Endodermal cell (in vitro differentiated cells): ENCODE measurements around the gene SYPL1. TPM values are rescaled to one million over a fixed set of nuclear protein-coding genes. Genes with fewer than 3 reads are reported as not detected.

Experiments used
- DNase-seq: peaks from one replicate; pipeline ENCODE4 v3.0.0-alpha.2; 2017
- H3K27ac ChIP-seq: 2 replicates; pipeline ENCODE4 v1.5.1; 2013; ENCODE audit warnings: mild to moderate bottlenecking, low read depth, low read length, moderate library complexity
- H3K27me3 ChIP-seq: 2 replicates; pipeline ENCODE4 v1.6.1; 2013; ENCODE audit warnings: mild to moderate bottlenecking, low read length, moderate library complexity; ENCODE audit not compliant: insufficient read depth, control insufficient read depth, poor library complexity, severe bottlenecking
- H3K36me3 ChIP-seq: 2 replicates; pipeline ENCODE4 v1.7.0; 2013; ENCODE audit warnings: mild to moderate bottlenecking, low read length, moderate library complexity; ENCODE audit not compliant: control insufficient read depth, insufficient read depth
- H3K4me1 ChIP-seq: one replicate; pipeline ENCODE4 v1.7.0; 2013; ENCODE audit warnings: low read length; ENCODE audit not compliant: control insufficient read depth, insufficient read depth
- H3K4me3 ChIP-seq: 2 replicates; pipeline ENCODE4 v1.5.1; 2013; ENCODE audit warnings: mild to moderate bottlenecking, low read length, moderate library complexity
- H3K9ac ChIP-seq: 2 replicates; pipeline ENCODE4 v1.6.1; 2013; ENCODE audit warnings: mild to moderate bottlenecking, low read length, moderate library complexity; ENCODE audit not compliant: poor library complexity, severe bottlenecking; ENCODE audit errors: extremely low read depth
- H3K9me3 ChIP-seq: 2 replicates; pipeline ENCODE4 v1.6.1; 2013; ENCODE audit warnings: mild to moderate bottlenecking, low read length, moderate library complexity; ENCODE audit not compliant: control insufficient read depth
- H3K27ac Mint-ChIP-seq: 2 replicates; pipeline ENCODE4 v1.8.0; 2020; ENCODE audit warnings: mixed read lengths
- H3K27me3 Mint-ChIP-seq: 2 replicates; pipeline ENCODE4 v1.8.0; 2021; ENCODE audit warnings: mild to moderate bottlenecking, mixed read lengths; ENCODE audit not compliant: insufficient read depth
- H3K36me3 Mint-ChIP-seq: 2 replicates; pipeline ENCODE4 v1.8.0; 2020; ENCODE audit warnings: low read depth, mixed read lengths
- H3K4me1 Mint-ChIP-seq: 2 replicates; pipeline ENCODE4 v1.8.0; 2020; ENCODE audit warnings: mixed read lengths
- H3K4me3 Mint-ChIP-seq: 2 replicates; pipeline ENCODE4 v1.8.0; 2020; ENCODE audit warnings: mild to moderate bottlenecking, moderate library complexity, mixed read lengths
- H3K9me3 Mint-ChIP-seq: 2 replicates; pipeline ENCODE4 v1.8.0; 2020; ENCODE audit warnings: mild to moderate bottlenecking, mixed read lengths
- CTCF ChIP-seq: fragments of 200-600 bp; sonication (generic); conservative IDR thresholded peaks from 2 replicates; pipeline ENCODE4 v1.5.0; 2021; ENCODE audit warnings: antibody characterized with exemption, mild to moderate bottlenecking
- WGBS, 2 experiments: methylation state at CpG; one replicate each; pipeline versions ENCODE4 v1.1.5 to v1.1.7; 2013; ENCODE audit warnings: missing lambda C conversion rate in 2 of 2, mixed read lengths in 1 of 2; ENCODE audit not compliant: insufficient coverage in 1 of 2, insufficient read length in 1 of 2; 5-methylcytosine and 5-hydroxymethylcytosine counted together
- total RNA-seq, 2 donors: library from RNA; stranded (reverse); fragmentation: NEBNext Ultra II Directional in 1 of 2; extraction: Animal tissue kit (Norgen Biotek cat#: 25700) in 1 of 2; gene quantifications; 2 replicates in 1 of 2; 3 replicates in 1 of 2; pipeline ENCODE4 v1.2.1, GENCODE V29; 2021

SYPL1 gene
- total RNA-seq, 2 donors from 2014 or later, result 74.8 to 76.7 TPM

GRCh38 chr7:106071999-106072714 lies 40.0 kb downstream of the SYPL1 start:
- H3K9ac ChIP-seq, result no peak overlapping the region
- no peaks in the 10 kb centered on the region for H3K36me3 Mint-ChIP-seq
- H3K27me3 Mint-ChIP-seq, result no peaks in the 10 kb centered on the region
- no peaks in the 10 kb centered on the region for H3K9me3 ChIP-seq
- H3K4me3 Mint-ChIP-seq, result no peak overlapping the region
- H3K27me3 ChIP-seq, result no peaks in the 10 kb centered on the region
- H3K4me1 Mint-ChIP-seq, result peaks cover 27% of the 10 kb centered on the region
- H3K4me1 ChIP-seq, result no peaks in the 10 kb centered on the region
- no peaks in the 10 kb centered on the region for H3K36me3 ChIP-seq
- H3K27ac Mint-ChIP-seq, result peak overlapping the region; percentile 79
- no peak overlapping the region for H3K27ac ChIP-seq
- 73 to 78% methylated on average over 9 of the region's 9 CpGs for WGBS, 2 experiments
- H3K9me3 Mint-ChIP-seq, result no peaks in the 10 kb centered on the region
- DNase-seq, result peak; percentile 54
- H3K4me3 ChIP-seq, result no peak overlapping the region
- TF ChIP-seq CTCF, result no peak

GRCh38 chr7:106071356-106071998 lies 40.6 kb downstream of the SYPL1 start:
- DNase-seq, result peak; percentile 85
- TF ChIP-seq CTCF, result no peak
- no peaks in the 10 kb centered on the region for H3K9me3 ChIP-seq
- no peaks in the 10 kb centered on the region for H3K9me3 Mint-ChIP-seq
- H3K27ac Mint-ChIP-seq, result peak overlapping the region; percentile 79
- H3K27ac ChIP-seq, result no peak overlapping the region
- no peak overlapping the region for H3K9ac ChIP-seq
- H3K27me3 Mint-ChIP-seq, result no peaks in the 10 kb centered on the region
- no peaks in the 10 kb centered on the region for H3K27me3 ChIP-seq
- peaks cover 27% of the 10 kb centered on the region for H3K4me1 Mint-ChIP-seq
- H3K4me1 ChIP-seq, result no peaks in the 10 kb centered on the region
- WGBS, 2 experiments, result 76 to 91% methylated on average over 7 to 9 of the region's 9 CpGs
- no peak overlapping the region for H3K4me3 Mint-ChIP-seq
- no peak overlapping the region for H3K4me3 ChIP-seq
- no peaks in the 10 kb centered on the region for H3K36me3 ChIP-seq
- no peaks in the 10 kb centered on the region for H3K36me3 Mint-ChIP-seq

- Mint-ChIP-seq H3K27me3 (no peaks in the 10 kb centered on the region), H3K4me1 (peaks cover 30% of the 10 kb centered on the region), H3K9me3 (no peaks in the 10 kb centered on the region), H3K27ac (no peak overlapping the region), H3K4me3 (no peak overlapping the region), H3K36me3 (no peaks in the 10 kb centered on the region)
- H3K9ac ChIP-seq, result no peak overlapping the region
- 96% methylated on average over 8 of the region's 8 CpGs for WGBS, 2 experiments
- no peaks in the 10 kb centered on the region for H3K27me3 ChIP-seq
- H3K36me3 ChIP-seq, result no peaks in the 10 kb centered on the region
- DNase-seq, result no peak
- H3K9me3 ChIP-seq, result no peaks in the 10 kb centered on the region
- H3K4me3 ChIP-seq, result no peak overlapping the region
- no peak overlapping the region for H3K27ac ChIP-seq
- TF ChIP-seq CTCF, result no peak
- H3K4me1 ChIP-seq, result peaks cover 3% of the 10 kb centered on the region
Measured at GRCh38 chr7:106070567-106071254, 41.4 kb downstream of the SYPL1 start.
